Body of pancreas (tissue), 4 donors: ENCODE measurements around the gene FGD5. TPM values are rescaled to one million over a fixed set of nuclear protein-coding genes. Genes with fewer than 3 reads are reported as not detected.

Experiments used
- ATAC-seq: fragments of 150-250 bp; one replicate; pipeline ENCODE4 v1.9.1; 2016
- DNase-seq, 4 donors: peaks; one replicate each; pipeline ENCODE4 v3.0.0-alpha.2; 2019
- H3K27ac ChIP-seq, 4 donors: fragments of 200-600 bp; sonication (generic); 1 replicate in 3 of 4; 2 replicates in 1 of 4; pipeline versions ENCODE4 v1.5.1 to v1.6.1; 2016 to 2019; ENCODE audit warnings: mild to moderate bottlenecking in 1 of 4, mixed read lengths in 1 of 4, moderate library complexity in 1 of 4
- H3K27me3 ChIP-seq, 2 donors: fragments of 200-600 bp; sonication (generic); one replicate each; pipeline ENCODE4 v1.6.0; 2016; ENCODE audit warnings: mild to moderate bottlenecking in 1 of 2
- H3K36me3 ChIP-seq, 2 donors: fragments of 200-600 bp; sonication (generic); replicated peaks in 1 of 2; 2 replicates each; pipeline ENCODE4 v1.5.1; 2016; ENCODE audit warnings: low read depth in 2 of 2; ENCODE audit not compliant: insufficient read depth in 1 of 2
- H3K4me1 ChIP-seq: fragments of 200-600 bp; sonication (generic); one replicate; pipeline ENCODE4 v1.6.0; 2016
- H3K4me3 ChIP-seq, 2 donors: fragments of 200-600 bp; sonication (generic); 1 replicate in 1 of 2; 2 replicates in 1 of 2; pipeline ENCODE4 v1.5.1; 2016 to 2019
- H3K9me3 ChIP-seq, 3 donors: fragments of 200-600 bp; sonication (generic); 1 replicate in 2 of 3; 2 replicates in 1 of 3; pipeline ENCODE4 v1.5.1; 2016
- CTCF ChIP-seq, 7 experiments: fragments of 450-650 bp in 4 of 7; fragments of 200-600 bp in 3 of 7; sonication (generic) in 3 of 7; IDR thresholded peaks; one replicate each; pipeline ENCODE4 v1.5.1; 2016 to 2019; ENCODE audit warnings: antibody characterized with exemption in 7 of 7
- POLR2A ChIP-seq, 3 donors: fragments of 450-650 bp; IDR thresholded peaks; one replicate each; pipeline ENCODE4 v1.6.1; 2016; ENCODE audit warnings: antibody characterized with exemption in 3 of 3, mild to moderate bottlenecking in 2 of 3
- WGBS, 2 donors: methylation state at CpG; one replicate each; pipeline ENCODE4 v1.1.5; 2017; 5-methylcytosine and 5-hydroxymethylcytosine counted together
- intact Hi-C: fragments of 100-400 bp; cut with DNase I; formaldehyde crosslinking; loops from one replicate; pipeline ENCODE4 v1.15.1; 2023
- total RNA-seq, 2 donors: library from RNA; depleted of rRNA; stranded (reverse); fragments of >200 nt; gene quantifications; one replicate each; pipeline ENCODE4 v1.1.0, GENCODE V29; 2016

FGD5 gene
- total RNA-seq, 2 donors from 2014 or later, result 4.9 to 7.8 TPM

- H3K4me3 ChIP-seq, result no peak overlapping the region
- no peaks in the 10 kb centered on the region for H3K9me3 ChIP-seq
- no peaks in the 10 kb centered on the region for H3K27me3 ChIP-seq
- no peaks in the 10 kb centered on the region for H3K36me3 ChIP-seq
- TF ChIP-seq POLR2A (IDR thresholded peaks at IDR 0.05), result no peak
- TF ChIP-seq CTCF (IDR thresholded peaks at IDR 0.05), result no peak
- no peaks in the 10 kb centered on the region for H3K4me1 ChIP-seq
- H3K27ac ChIP-seq, result no peak overlapping the region
- ATAC-seq, result no peak
- 74 to 77% methylated on average over 2 to 3 of the region's 3 CpGs for WGBS, 2 donors
- intact Hi-C loops, result loop anchor here (10.0 kb wide), 2 partner anchors 281 to 401 kb away; no protein-coding TSS in a partner anchor
- no peak for DNase-seq
Observed at GRCh38 chr3:14915636-14916222, 97.0 kb downstream of the FGD5 start.

GRCh38 chr3:14918356-14918860, 99.6 kb downstream of the FGD5 start:
- intact Hi-C loops, result loop anchor here (10.0 kb wide), 2 partner anchors 284 to 404 kb away; no protein-coding TSS in a partner anchor
- 71 to 74% methylated on average over 11 to 13 of the region's 13 CpGs for WGBS, 2 donors
- Histone ChIP-seq H3K9me3 (no peaks in the 10 kb centered on the region), H3K27ac (no peak overlapping the region), H3K4me1 (no peaks in the 10 kb centered on the region), H3K27me3 (no peaks in the 10 kb centered on the region), H3K36me3 (no peaks in the 10 kb centered on the region), H3K4me3 (no peak overlapping the region)
- ATAC-seq, result no peak
- TF ChIP-seq CTCF (IDR thresholded peaks at IDR 0.05), result no peak
- no peak for TF ChIP-seq POLR2A (IDR thresholded peaks at IDR 0.05)
- DNase-seq, result no peak

GRCh38 chr3:14920536-14920935, 101.8 kb downstream of the FGD5 start:
- H3K36me3 ChIP-seq, result no peaks in the 10 kb centered on the region
- ATAC-seq (no peak), DNase-seq (no peak)
- no peaks in the 10 kb centered on the region for H3K4me1 ChIP-seq
- 81% methylated on average over 5 of the region's 5 CpGs for WGBS, 2 donors
- intact Hi-C loops, result loop anchor here (10.0 kb wide), 1 partner anchor 256 kb away; no protein-coding TSS in a partner anchor
- H3K9me3 ChIP-seq, result no peaks in the 10 kb centered on the region
- TF ChIP-seq POLR2A (IDR thresholded peaks at IDR 0.05) (no peak), CTCF (IDR thresholded peaks at IDR 0.05) (no peak)
- H3K4me3 ChIP-seq, result no peak overlapping the region
- H3K27me3 ChIP-seq, result no peaks in the 10 kb centered on the region
- no peak overlapping the region for H3K27ac ChIP-seq

- Histone ChIP-seq H3K9me3 (no peaks in the 10 kb centered on the region), H3K36me3 (no peaks in the 10 kb centered on the region), H3K27me3 (no peaks in the 10 kb centered on the region), H3K4me3 (no peak overlapping the region), H3K27ac (no peak overlapping the region), H3K4me1 (no peaks in the 10 kb centered on the region)
- intact Hi-C loops, result loop anchor here (10.0 kb wide), 1 partner anchor 256 kb away; no protein-coding TSS in a partner anchor
- peak; percentile 89 to 95 (median 90) for DNase-seq
- ATAC-seq, result peak; percentile 96
- WGBS, 2 donors, result 14 to 17% methylated on average over 9 to 10 of the region's 10 CpGs
- TF ChIP-seq CTCF (IDR thresholded peaks at IDR 0.05) (peak; percentile 93 to 99 (median 97)), POLR2A (IDR thresholded peaks at IDR 0.05) (no peak)
Observed at GRCh38 chr3:14921034-14921616, 102.4 kb downstream of the FGD5 start.
